PC-9 (cell line): ENCODE results near the gene BCL7B.

ENCODE experiments used
- EZH2 ChIP-seq: fragments of 200-600 bp; sonication (generic); IDR thresholded peaks from 2 replicates; pipeline ENCODE4 v1.8.0; 2017; ENCODE audit warnings: antibody characterized with exemption, low read depth
- TF ChIP-seq, protein P1 (sequence below): fragments of 200-600 bp; sonication (generic); conservative IDR thresholded peaks from 2 replicates; pipeline ENCODE4 v1.6.1; 2017; ENCODE audit warnings: mixed run types, antibody characterized with exemption, mild to moderate bottlenecking, moderate library complexity

DNA sequence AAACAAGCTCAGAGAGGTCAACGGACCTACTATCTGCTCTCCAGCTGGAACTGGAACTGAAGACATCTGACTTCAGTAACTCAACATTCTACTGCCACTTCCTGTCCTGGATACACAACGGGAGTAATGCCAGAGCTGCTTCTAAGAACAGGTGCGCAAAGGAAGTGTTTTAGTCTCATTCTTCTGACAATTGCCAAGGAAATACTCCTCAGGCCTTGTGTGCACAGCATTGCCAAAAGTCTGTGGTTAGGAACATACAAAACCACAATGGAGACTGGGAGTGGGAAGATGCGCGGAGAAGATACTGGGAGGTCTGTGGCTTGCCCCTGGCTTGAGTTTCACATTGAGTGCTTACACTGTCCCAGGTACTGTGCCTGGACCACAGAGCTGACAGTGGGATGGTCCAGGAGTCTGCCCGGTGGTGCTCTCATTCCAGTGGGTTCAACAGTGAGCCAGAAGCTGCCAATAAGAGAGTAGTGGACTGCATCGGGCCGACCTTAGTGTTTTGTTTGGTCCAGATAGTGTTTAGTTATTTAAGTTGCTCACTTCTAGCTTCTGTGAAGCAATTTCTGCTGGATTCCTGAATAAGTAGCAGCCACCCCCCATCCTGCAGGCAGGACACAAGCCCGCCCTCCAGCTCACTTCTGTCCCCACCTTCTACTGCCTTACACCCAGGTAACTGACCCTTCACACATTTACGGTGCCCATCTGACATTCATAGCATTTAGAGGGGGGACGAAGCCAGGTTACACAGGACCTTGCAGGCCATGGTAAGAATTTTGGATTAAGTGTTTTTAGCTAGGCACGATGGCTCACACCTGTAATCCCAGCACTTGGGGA, 10.6 kb upstream of the BCL7B start:
- TF ChIP-seq, protein P1, sequence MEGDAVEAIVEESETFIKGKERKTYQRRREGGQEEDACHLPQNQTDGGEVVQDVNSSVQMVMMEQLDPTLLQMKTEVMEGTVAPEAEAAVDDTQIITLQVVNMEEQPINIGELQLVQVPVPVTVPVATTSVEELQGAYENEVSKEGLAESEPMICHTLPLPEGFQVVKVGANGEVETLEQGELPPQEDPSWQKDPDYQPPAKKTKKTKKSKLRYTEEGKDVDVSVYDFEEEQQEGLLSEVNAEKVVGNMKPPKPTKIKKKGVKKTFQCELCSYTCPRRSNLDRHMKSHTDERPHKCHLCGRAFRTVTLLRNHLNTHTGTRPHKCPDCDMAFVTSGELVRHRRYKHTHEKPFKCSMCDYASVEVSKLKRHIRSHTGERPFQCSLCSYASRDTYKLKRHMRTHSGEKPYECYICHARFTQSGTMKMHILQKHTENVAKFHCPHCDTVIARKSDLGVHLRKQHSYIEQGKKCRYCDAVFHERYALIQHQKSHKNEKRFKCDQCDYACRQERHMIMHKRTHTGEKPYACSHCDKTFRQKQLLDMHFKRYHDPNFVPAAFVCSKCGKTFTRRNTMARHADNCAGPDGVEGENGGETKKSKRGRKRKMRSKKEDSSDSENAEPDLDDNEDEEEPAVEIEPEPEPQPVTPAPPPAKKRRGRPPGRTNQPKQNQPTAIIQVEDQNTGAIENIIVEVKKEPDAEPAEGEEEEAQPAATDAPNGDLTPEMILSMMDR = no peak
- TF ChIP-seq EZH2 = no peak
